HepG2 (cell line): ENCODE results near the gene LDAH. TPM values are rescaled to one million over a fixed set of nuclear protein-coding genes. Genes with fewer than 3 reads are reported as not detected.

ENCODE experiments used
- DPF2 ChIP-seq: sonication (generic); formaldehyde crosslinking; IDR thresholded peaks from 2 replicates; pipeline ENCODE4 v1.4.0; 2020; ENCODE audit warnings: mild to moderate bottlenecking, low read depth, missing genetic modification reagents, borderline replicate concordance
- ERF ChIP-seq: IDR thresholded peaks from 2 replicates; pipeline ENCODE4 v1.6.1; 2018; ENCODE audit warnings: missing biosample characterization, missing genetic modification reagents
- HCFC1 ChIP-seq: fragments of 150-350 bp; IDR thresholded peaks from 2 replicates; pipeline ENCODE4 v1.6.1; 2014; ENCODE audit warnings: low read depth, low read length
- HNF4A ChIP-seq: sonication (generic); formaldehyde crosslinking; IDR thresholded peaks from 2 replicates; pipeline ENCODE4 v1.4.0; 2020; ENCODE audit warnings: missing genetic modification reagents
- HNF4G ChIP-seq, 2 experiments: sonication (generic) in 1 of 2; formaldehyde crosslinking in 1 of 2; IDR thresholded peaks; 2 replicates each; pipeline versions ENCODE4 v1.4.0 to v1.6.1; 2011 to 2020; ENCODE audit warnings: borderline replicate concordance in 2 of 2, low read depth in 2 of 2, mild to moderate bottlenecking in 2 of 2, low read length in 1 of 2, missing genetic modification reagents in 1 of 2, moderate library complexity in 1 of 2
- IRF2 ChIP-seq: IDR thresholded peaks from 2 replicates; pipeline ENCODE4 v1.6.1; 2018; ENCODE audit warnings: missing genetic modification reagents, missing compliant biosample characterization
- POLR2A ChIP-seq, 2 experiments: IDR thresholded peaks; 2 replicates each; pipeline ENCODE4 v1.6.1; 2011; ENCODE audit warnings: low read depth in 2 of 2, low read length in 2 of 2, mild to moderate bottlenecking in 1 of 2, moderate library complexity in 1 of 2; ENCODE audit not compliant: insufficient read depth in 1 of 2
- RBM22 ChIP-seq: fragments of 200-400 bp; formaldehyde crosslinking; optimal IDR thresholded peaks from 2 replicates; pipeline ENCODE3; 2017; ENCODE audit warnings: mild to moderate bottlenecking, low read length, moderate library complexity
- RFXAP ChIP-seq: sonication (generic); formaldehyde crosslinking; IDR thresholded peaks from 2 replicates; pipeline ENCODE4 v1.4.0; 2020; ENCODE audit warnings: missing genetic modification reagents, borderline replicate concordance
- SOX5 ChIP-seq: IDR thresholded peaks from 2 replicates; pipeline ENCODE4 v1.6.1; 2016; ENCODE audit warnings: borderline replicate concordance
- ZBTB37 ChIP-seq: sonication (generic); formaldehyde crosslinking; IDR thresholded peaks from 2 replicates; pipeline ENCODE4 v1.4.0; 2020; ENCODE audit warnings: mild to moderate bottlenecking, missing genetic modification reagents
- ZBTB38 ChIP-seq: sonication (generic); formaldehyde crosslinking; IDR thresholded peaks from 2 replicates; pipeline ENCODE4 v1.5.1; 2020; ENCODE audit warnings: mild to moderate bottlenecking, missing genetic modification reagents
- ZBTB7B ChIP-seq: sonication (generic); formaldehyde crosslinking; IDR thresholded peaks from 2 replicates; pipeline ENCODE4 v1.4.0; 2020; ENCODE audit warnings: missing genetic modification reagents
- ZBTB8A ChIP-seq: sonication (generic); formaldehyde crosslinking; IDR thresholded peaks from 2 replicates; pipeline ENCODE4 v1.4.0; 2020; ENCODE audit warnings: mild to moderate bottlenecking, low read depth, missing genetic modification reagents, borderline replicate concordance
- ZNF44 ChIP-seq: sonication (generic); formaldehyde crosslinking; IDR thresholded peaks from 2 replicates; pipeline ENCODE4 v1.5.1; 2020; ENCODE audit warnings: mild to moderate bottlenecking, missing genetic modification reagents
- ZNF441 ChIP-seq: sonication (generic); formaldehyde crosslinking; IDR thresholded peaks from 2 replicates; pipeline ENCODE4 v1.7.0; 2021; ENCODE audit warnings: missing genetic modification reagents, borderline replicate concordance
- ZNF598 ChIP-seq: sonication (generic); formaldehyde crosslinking; IDR thresholded peaks from 2 replicates; pipeline ENCODE4 v1.5.1; 2020; ENCODE audit warnings: mild to moderate bottlenecking, missing genetic modification reagents, borderline replicate concordance
- ZNF607 ChIP-seq: sonication (generic); formaldehyde crosslinking; IDR thresholded peaks from 2 replicates; pipeline ENCODE4 v1.5.1; 2020; ENCODE audit warnings: missing genetic modification reagents, mild to moderate bottlenecking, borderline replicate concordance
- ZNF710 ChIP-seq: sonication (generic); formaldehyde crosslinking; IDR thresholded peaks from 2 replicates; pipeline ENCODE4 v1.5.0; 2020; ENCODE audit warnings: mild to moderate bottlenecking, missing genetic modification reagents, borderline replicate concordance
- polyA plus RNA-seq, 8 experiments: library from polyadenylated mRNA; depleted of rRNA in 3 of 8; stranded (reverse) in 7 of 8; unstranded in 1 of 8; fragments of >200 nt; fragmentation: Illumina TruSeq in 4 of 8; extraction: Trizol in 4 of 8; gene quantifications; 2 replicates each; pipeline versions ENCODE4 v1.2.1 to v1.2.3, GENCODE V29; 2011 to 2016; ENCODE audit warnings: low read depth in 4 of 8, missing spikeins in 1 of 8, mixed read lengths in 1 of 8; ENCODE audit not compliant: insufficient read depth in 1 of 8
- total RNA-seq, 5 experiments: library from RNA; depleted of rRNA; stranded (reverse); fragments of >200 nt; fragmentation: Illumina TruSeq; extraction: Trizol; gene quantifications; 2 replicates each; pipeline ENCODE4 v1.2.3, GENCODE V29; 2016; ENCODE audit warnings: low read depth in 1 of 5

The LDAH gene
- total and polyA plus RNA-seq, 2 of the 13 experiments (the other 11 are each of a cell fraction or from before 2014, with no cell fraction given), result 28.8 to 46.2 TPM

DNA sequence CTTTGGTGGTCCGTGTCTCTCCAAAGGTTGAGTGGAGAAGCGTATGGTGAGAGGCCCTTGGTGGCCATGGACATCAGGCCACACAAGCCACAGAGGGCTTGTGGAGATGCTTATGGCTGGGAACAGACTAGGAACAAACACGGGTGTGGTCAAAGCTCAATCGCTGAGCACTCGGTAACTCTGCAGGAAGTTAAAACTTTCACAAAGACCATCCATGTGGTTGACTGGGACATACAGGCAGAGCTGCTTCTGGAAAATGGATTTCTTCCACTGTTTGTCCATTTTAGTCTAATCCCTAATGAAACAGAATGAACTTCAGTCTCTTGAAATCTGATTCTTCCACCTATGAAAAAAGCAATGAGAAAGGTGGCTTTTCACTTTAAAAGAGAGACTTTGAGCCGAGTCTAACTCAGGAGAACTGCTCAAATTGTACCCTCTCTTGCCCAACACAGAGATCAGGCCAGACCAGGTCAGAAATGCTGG lies 138.3 kb downstream of the LDAH start (continued):
- TF ChIP-seq ZBTB8A (CRISPR knock-in tag) (0 out of 2 replicates have a peak, but pooled peaks have one; percentile 18), ZNF607 (0 out of 2 replicates have a peak, but pooled peaks have one; percentile 36), RFXAP (CRISPR knock-in tag) (peak; percentile 52; the same call in 1 of the 2 replicates), DPF2 (peak; percentile 60; the same call in 1 of the 2 replicates), HNF4A (peak; percentile 93), RBM22 (no peak), ERF (CRISPR knock-in tag) (0 out of 2 replicates have a peak, but pooled peaks have one; percentile 25), IRF2 (CRISPR knock-in tag) (peak; percentile 21; the same call in 1 of the 2 replicates), ZBTB37 (0 out of 2 replicates have a peak, but pooled peaks have one; percentile 58), SOX5 (CRISPR knock-in tag) (peak; percentile 84), HCFC1 (no peak), ZBTB7B (CRISPR knock-in tag) (peak; percentile 33; the same call in 1 of the 2 replicates), ZBTB38 (CRISPR knock-in tag) (peak; percentile 55; the same call in 1 of the 2 replicates), HNF4G (IDR thresholded peaks at IDR 0.05; ENCODE audit: borderline replicate concordance, low read depth, low read length) (peak; percentile 78), HNF4G (CRISPR knock-in tag; IDR thresholded peaks at IDR 0.05; ENCODE audit: borderline replicate concordance, low read depth) (no peak; the same call in 1 of the 2 replicates), ZNF710 (0 out of 2 replicates have a peak, but pooled peaks have one; percentile 35), ZNF598 (CRISPR knock-in tag) (0 out of 2 replicates have a peak, but pooled peaks have one; percentile 32), ZNF441 (peak; percentile 33; the same call in 1 of the 2 replicates), POLR2A (IDR thresholded peaks at IDR 0.05; ENCODE audit: insufficient read depth in 1 of 2, low read depth in 2 of 2, low read length in 2 of 2) (no peak), ZNF44 (CRISPR knock-in tag) (0 out of 2 replicates have a peak, but pooled peaks have one; percentile 34)
